GM20000 (cell line): ENCODE results near the gene GPM6B.

Experiments
- DNase-seq: peaks from one replicate; pipeline ENCODE4 v3.0.0; 2012; ENCODE audit warnings: low spot score
- CTCF ChIP-seq: IDR thresholded peaks from 2 replicates; pipeline ENCODE4 v1.5.1; 2012; ENCODE audit warnings: mild to moderate bottlenecking, control low read depth; ENCODE audit errors: extremely low read depth, missing control alignments

GPM6B gene

GRCh38 chrX:13816643-13817627 is at the start of gene GPM6B:
Gene GPM6B (minus strand): TSS chrX:13817093. CDS start chrX:13816904, 189 bp downstream.
- TF ChIP-seq CTCF = no peak
- DNase-seq = no peak

- DNase-seq = no peak
- TF ChIP-seq CTCF = no peak
Measured at GRCh38 chrX:13864264-13864663, 47.4 kb upstream of the GPM6B start.

GRCh38 chrX:13863324-13863723 is 46.4 kb upstream of the GPM6B start:
- no peak for TF ChIP-seq CTCF
- DNase-seq = no peak

- TF ChIP-seq CTCF = no peak
- DNase-seq = no peak
Measured at GRCh38 chrX:13859724-13860123, 42.8 kb upstream of the GPM6B start.

- TF ChIP-seq CTCF = no peak
- DNase-seq = no peak
Measured at GRCh38 chrX:13857804-13858203, 40.9 kb upstream of the GPM6B start.

GRCh38 chrX:13855689-13856450 is 39.0 kb upstream of the GPM6B start:
- DNase-seq = no peak
- no peak for TF ChIP-seq CTCF

- DNase-seq = no peak
- TF ChIP-seq CTCF = no peak
Measured at GRCh38 chrX:13854003-13854402, 37.1 kb upstream of the GPM6B start.
